Fibroblast of pulmonary artery (primary cell): ENCODE results near the gene PKDREJ.

ENCODE experiments used
- DNase-seq: peaks from one replicate; pipeline ENCODE4 v3.0.0-alpha.2; 2010; ENCODE audit warnings: low read depth
- H3K4me3 ChIP-seq: replicated peaks from 2 replicates; pipeline ENCODE4 v1.5.1; 2011; ENCODE audit warnings: low read depth, mild to moderate bottlenecking, control low read depth, low read length, moderate library complexity
- CTCF ChIP-seq: IDR thresholded peaks from 2 replicates; pipeline ENCODE4 v1.5.1; 2011; ENCODE audit warnings: mild to moderate bottlenecking, control low read depth, low read length, inconsistent platforms; ENCODE audit errors: missing control alignments

Gene PKDREJ

GRCh38 chr22:46224898-46225290 lies 38.2 kb downstream of the PKDREJ start:
- H3K4me3 ChIP-seq = no peak overlapping the region
- no peak for DNase-seq
- no peak for TF ChIP-seq CTCF

- no peak for TF ChIP-seq CTCF
- DNase-seq = no peak
- H3K4me3 ChIP-seq = no peak overlapping the region
These were observed 38.9 kb downstream of the PKDREJ start for GRCh38 chr22:46224044-46224897.

GRCh38 chr22:46220921-46221320 lies 42.2 kb downstream of the PKDREJ start:
- H3K4me3 ChIP-seq = no peak overlapping the region
- DNase-seq = peak; percentile 42
- no peak for TF ChIP-seq CTCF

GRCh38 chr22:46219636-46220035 lies 43.5 kb downstream of the PKDREJ start:
- no peak for TF ChIP-seq CTCF
- H3K4me3 ChIP-seq = no peak overlapping the region
- DNase-seq = no peak

- H3K4me3 ChIP-seq = no peak overlapping the region
- no peak for TF ChIP-seq CTCF
- DNase-seq = no peak
These were observed 48.5 kb downstream of the PKDREJ start for GRCh38 chr22:46214616-46215015.

- DNase-seq = no peak
- no peak for TF ChIP-seq CTCF
- H3K4me3 ChIP-seq = no peak overlapping the region
These were observed 49.0 kb downstream of the PKDREJ start for GRCh38 chr22:46214149-46214548.

GRCh38 chr22:46213052-46213451 lies 50.1 kb downstream of the PKDREJ start:
- H3K4me3 ChIP-seq = no peak overlapping the region
- TF ChIP-seq CTCF = no peak
- DNase-seq = no peak
